RWPE1 (cell line): ENCODE data around the gene C3orf20.

ENCODE experiments used
- CTCF ChIA-PET: fragments of 350-600 bp; sonication (Branson Sonifier 250); formaldehyde crosslinking; extraction: SDS; loops from one replicate; lab custom pipeline; 2021; lab: Yijun Ruan, JAX
- POLR2A ChIA-PET: fragments of 400-600 bp; formaldehyde crosslinking; extraction: SDS; loops from one replicate; lab custom pipeline; 2020; ENCODE audit warnings: antibody characterized with exemption; ENCODE audit not compliant: low non-redundant PET; lab: Yijun Ruan, JAX
- DNase-seq: peaks from one replicate; pipeline ENCODE4 v3.0.0; 2012; ENCODE audit warnings: low spot score
- H3K27ac ChIP-seq: fragments of 450-650 bp; 2 replicates; pipeline ENCODE4 v1.5.1; 2017
- TF ChIP-seq, protein P1 (sequence below): fragments of 450-650 bp; conservative IDR thresholded peaks from 2 replicates; pipeline ENCODE4 v1.5.1; 2017; ENCODE audit warnings: low read depth, mild to moderate bottlenecking

Gene C3orf20

DNA sequence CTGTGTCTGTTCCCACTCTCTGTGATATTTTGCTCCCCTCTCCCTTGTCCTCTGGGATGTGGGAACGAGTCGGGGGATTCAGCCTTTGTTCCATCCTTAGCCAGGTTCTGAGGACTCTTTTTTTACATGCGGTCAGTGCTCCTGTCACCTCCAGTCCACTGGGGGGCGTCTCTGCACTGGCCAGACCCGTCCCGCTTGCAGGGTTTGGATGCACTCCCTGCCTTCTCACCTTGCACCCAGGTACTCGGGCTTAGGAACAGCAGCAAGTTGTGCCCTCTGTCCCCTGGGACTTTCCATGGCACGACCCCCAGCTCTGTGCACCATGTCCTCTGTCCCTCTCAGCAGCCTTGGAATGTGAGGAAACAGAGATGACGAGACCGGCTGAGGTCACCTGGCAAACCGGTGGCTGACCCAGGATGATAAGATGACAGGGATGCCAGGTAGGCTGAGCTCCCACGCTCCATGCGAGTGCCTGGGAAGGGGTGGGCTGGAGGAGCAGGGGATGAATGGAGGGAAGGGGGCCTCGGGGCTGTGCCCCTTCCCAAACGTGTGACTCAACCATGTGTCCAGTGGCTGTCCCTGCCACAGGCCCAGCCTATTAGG, 116.5 kb downstream of the C3orf20 start:
- TF ChIP-seq, protein P1, sequence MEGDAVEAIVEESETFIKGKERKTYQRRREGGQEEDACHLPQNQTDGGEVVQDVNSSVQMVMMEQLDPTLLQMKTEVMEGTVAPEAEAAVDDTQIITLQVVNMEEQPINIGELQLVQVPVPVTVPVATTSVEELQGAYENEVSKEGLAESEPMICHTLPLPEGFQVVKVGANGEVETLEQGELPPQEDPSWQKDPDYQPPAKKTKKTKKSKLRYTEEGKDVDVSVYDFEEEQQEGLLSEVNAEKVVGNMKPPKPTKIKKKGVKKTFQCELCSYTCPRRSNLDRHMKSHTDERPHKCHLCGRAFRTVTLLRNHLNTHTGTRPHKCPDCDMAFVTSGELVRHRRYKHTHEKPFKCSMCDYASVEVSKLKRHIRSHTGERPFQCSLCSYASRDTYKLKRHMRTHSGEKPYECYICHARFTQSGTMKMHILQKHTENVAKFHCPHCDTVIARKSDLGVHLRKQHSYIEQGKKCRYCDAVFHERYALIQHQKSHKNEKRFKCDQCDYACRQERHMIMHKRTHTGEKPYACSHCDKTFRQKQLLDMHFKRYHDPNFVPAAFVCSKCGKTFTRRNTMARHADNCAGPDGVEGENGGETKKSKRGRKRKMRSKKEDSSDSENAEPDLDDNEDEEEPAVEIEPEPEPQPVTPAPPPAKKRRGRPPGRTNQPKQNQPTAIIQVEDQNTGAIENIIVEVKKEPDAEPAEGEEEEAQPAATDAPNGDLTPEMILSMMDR = peak; percentile 33
- ChIA-PET POLR2A (no interaction called here), CTCF (interaction anchor here (0.6 to 0.8 kb wide), 2 partner anchors 39 to 133 kb away, joined by 3 to 4 read pairs; no protein-coding TSS in a partner anchor)
- DNase-seq = peak; percentile 43
- H3K27ac ChIP-seq = no peak overlapping the region

DNA sequence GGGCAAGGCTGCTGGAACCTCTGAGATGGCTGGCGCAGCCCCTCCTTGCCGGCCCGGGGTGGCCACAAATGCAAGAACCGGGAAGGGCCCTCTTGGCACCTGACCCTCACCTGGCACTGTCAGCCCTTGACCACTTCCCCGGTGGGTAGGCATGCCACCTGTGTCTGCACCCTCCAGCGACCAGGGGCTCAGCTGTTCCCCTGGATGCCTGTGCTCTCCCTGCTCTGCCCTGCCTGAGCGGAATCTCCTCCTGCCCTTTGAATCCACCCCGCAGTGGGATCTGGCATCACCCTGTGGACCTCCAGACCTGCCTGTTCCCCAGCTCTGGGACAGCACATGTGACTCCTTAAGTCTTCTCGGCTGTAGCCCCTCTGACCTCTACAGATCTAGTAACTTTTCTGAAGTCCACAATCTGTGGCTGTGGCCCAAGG, 117.8 kb downstream of the C3orf20 start:
- POLR2A ChIA-PET = no interaction called here
- TF ChIP-seq, protein P1 = no peak
- CTCF ChIA-PET = no interaction called here
- DNase-seq = no peak
- H3K27ac ChIP-seq = no peak overlapping the region

DNA sequence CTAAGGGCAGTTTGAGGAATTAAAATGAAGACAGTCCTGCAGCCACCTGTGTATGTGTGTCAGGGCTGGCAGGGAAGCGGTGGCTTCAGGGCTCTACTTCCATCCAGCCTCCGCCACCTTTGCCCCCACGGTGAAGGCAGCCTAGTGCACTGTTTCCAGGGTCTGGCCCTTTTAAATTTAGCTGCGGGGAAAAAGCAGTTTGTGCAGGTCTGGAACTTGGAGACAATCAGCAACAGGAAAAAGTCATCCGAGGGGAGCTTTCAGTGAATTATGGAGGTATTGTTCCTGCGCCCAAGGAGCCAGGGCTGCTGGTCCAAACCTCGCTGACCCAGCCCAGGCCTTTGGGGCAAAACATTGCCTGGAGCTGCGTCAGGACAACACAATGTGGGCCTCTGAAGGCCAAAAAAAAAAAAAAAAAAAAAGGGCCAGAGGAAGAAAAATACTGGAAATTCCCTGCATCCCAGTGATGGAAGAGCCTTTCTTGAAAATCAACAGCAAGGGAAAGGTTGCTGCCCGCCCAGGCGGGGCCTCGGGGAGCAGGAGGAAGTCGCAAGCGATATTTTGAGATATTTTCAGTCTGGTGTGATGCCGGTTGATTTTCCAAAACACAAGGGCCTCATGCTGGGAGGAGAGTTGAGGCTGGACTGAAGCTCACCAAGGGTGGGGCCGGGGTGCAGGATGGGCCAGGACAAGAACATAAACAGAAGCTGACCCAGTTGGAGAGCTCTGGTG, 118.4 kb downstream of the C3orf20 start:
- DNase-seq = no peak
- ChIA-PET POLR2A (no interaction called here), CTCF (no interaction called here)
- H3K27ac ChIP-seq = no peak overlapping the region
- TF ChIP-seq, protein P1 = no peak

DNA sequence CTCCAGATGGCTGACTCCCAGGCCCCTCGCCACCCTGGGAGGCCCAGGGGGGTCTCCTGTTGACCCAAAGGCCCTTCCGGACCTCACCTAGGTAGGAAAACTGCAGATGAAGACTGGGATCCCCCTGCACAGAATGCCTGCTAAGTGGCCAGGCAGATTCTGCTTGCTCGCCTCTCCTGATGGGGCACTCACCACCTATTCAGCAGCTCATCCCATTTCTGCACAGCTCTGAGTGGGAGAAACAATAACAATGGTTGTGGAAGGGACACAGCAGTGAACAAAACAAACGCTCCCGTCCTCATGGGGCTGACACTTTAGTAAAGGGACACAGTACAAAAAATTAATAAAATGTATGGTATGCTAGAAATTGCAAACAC, 118.9 kb downstream of the C3orf20 start:
- POLR2A ChIA-PET = no interaction called here
- TF ChIP-seq, protein P1 = no peak
- H3K27ac ChIP-seq = no peak overlapping the region
- CTCF ChIA-PET = no interaction called here
- no peak for DNase-seq

DNA sequence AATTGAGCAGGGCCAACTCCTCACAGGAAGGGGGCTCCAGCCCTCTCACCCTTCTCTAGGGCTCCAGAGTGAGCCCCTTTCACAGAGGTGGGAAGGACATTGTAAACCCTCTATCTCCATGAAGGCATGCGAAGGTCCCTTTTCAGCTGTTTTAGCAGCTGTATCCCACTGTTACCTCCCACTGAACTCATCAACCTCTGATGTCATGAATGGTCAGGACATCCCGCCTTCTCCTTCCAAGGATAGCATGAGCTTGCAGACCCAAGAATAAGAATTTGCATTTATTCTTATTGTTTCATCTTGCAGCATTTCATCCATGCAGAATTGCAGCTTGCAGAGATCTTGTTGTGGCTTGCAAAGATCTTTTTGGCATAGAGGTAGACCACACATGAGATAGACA, 119.5 kb downstream of the C3orf20 start:
- H3K27ac ChIP-seq = no peak overlapping the region
- ChIA-PET POLR2A (no interaction called here), CTCF (no interaction called here)
- TF ChIP-seq, protein P1 = no peak
- no peak for DNase-seq

DNA sequence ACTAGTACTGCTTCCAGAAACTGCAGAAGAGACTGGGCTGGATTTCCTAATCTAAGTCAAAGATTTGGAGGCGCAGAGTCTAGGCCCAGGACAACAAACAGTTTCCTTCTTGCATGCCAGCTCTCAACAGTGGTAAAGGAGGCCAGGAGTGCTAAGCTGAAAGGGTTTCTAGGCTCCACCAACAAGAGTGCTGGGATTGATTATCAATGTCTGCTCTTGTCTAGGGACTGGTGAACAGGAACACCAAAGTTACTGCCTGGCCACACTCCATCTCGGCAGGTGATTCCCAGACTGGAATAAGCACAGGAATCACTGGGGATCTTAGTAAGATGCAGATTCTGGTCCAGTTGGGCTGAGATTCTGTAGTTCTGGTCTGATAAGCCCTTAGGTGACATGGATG, 121.1 kb downstream of the C3orf20 start:
- ChIA-PET CTCF (no interaction called here), POLR2A (no interaction called here)
- TF ChIP-seq, protein P1 = no peak
- H3K27ac ChIP-seq = no peak overlapping the region
- DNase-seq = no peak
